ENCODE measurements around the gene SIDT2.

Gene SIDT2

DNA sequence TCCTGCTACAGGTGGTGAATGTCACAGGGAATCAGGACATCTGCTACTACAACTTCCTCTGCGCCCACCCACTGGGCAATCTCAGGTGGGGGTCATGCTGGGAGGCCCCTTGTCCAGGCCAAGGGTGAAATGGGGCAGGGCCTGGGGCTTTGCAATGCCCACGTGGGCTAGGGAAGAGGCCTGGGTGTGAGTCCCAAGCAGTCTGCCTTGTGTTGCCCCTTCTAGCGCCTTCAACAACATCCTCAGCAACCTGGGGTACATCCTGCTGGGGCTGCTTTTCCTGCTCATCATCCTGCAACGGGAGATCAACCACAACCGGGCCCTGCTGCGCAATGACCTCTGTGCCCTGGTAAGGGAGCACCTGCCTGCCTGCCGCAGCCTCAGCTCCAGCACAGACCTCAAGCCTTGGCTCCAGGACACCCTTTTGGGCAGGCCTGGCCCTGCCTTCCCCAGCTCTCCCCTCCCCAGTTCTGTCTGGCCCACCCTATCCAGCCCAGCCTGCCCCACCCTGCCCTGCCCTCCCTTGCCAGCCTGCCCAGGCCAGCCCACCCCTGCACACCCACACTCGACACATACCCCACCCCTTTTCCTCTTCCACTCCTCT is 11.5 kb downstream of the SIDT2 start:
- no peak for DNase-seq

DNA sequence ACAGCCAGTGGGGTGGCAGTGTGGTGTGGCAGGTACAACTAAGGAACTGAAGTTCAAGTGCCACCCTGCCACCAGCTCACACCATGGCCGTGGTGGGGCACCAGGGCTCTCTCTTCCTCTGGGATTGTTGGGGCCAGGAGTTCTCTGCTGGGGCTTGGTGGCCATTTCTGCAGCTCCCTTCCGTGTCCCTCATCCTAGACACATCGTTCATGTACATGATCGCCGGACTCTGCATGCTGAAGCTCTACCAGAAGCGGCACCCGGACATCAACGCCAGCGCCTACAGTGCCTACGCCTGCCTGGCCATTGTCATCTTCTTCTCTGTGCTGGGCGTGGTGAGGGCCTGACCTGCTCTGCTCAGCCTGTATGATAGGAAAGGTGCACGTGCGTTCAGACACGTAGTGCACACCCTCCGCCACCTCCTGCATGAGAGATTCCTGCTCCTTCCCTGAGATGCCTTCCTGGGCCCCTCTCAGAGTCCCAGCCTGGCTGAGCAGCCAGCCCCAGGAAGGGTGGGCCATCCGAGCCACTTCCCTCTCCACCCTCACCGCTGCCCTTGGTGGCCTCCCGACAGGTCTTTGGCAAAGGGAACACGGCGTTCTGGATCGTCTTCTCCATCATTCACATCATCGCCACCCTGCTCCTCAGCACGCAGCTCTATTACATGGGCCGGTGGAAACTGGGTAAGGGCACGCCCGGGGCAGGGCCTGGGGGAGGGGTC is 13.3 kb downstream of the SIDT2 start:
- DNase-seq: no peak

- DNase-seq: no peak
These were observed 13.9 kb downstream of the SIDT2 start for GRCh38 chr11:117192401-117192875.

- no peak for DNase-seq
These were observed 14.8 kb downstream of the SIDT2 start for GRCh38 chr11:117193130-117194020.

DNA sequence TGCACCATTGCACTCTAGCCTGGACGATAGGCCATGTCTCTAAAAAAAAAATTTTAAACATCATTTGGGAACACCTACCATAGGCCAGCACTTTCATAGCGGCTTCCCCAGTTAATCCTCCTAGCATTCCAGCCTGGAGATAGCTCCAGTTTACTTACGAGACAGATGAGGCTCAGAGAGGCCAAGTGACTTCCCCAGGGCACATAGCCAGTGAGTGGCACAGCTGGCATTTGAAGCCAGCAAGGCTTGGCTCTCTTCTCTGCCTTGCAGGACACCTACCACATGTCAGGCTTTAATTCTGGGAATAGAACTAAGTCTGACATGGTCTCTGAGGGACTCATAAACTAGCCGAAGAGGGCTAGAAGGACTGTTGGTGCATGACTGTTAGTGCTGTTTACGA is 15.7 kb downstream of the SIDT2 start:
- no peak for DNase-seq

GRCh38 chr11:117195258-117195657 is 16.7 kb downstream of the SIDT2 start:
- DNase-seq: no peak

- DNase-seq: no peak
These were observed 17.2 kb downstream of the SIDT2 start for GRCh38 chr11:117195761-117196160.

DNA sequence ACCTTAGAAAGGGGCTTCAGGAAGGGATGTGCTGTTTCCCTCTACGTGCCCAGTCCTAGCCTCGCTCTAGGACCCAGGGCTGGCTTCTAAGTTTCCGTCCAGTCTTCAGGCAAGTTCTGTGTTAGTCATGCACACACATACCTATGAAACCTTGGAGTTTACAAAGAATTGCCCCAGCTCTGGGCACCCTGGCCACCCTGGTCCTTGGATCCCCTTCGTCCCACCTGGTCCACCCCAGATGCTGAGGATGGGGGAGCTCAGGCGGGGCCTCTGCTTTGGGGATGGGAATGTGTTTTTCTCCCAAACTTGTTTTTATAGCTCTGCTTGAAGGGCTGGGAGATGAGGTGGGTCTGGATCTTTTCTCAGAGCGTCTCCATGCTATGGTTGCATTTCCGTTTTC is 18.5 kb downstream of the SIDT2 start:
- DNase-seq: no peak

GRCh38 chr11:117197516-117198456 is 19.2 kb downstream of the SIDT2 start:
- no peak for DNase-seq

- no peak for DNase-seq
These were observed 20.1 kb downstream of the SIDT2 start for GRCh38 chr11:117198613-117199012.

DNA sequence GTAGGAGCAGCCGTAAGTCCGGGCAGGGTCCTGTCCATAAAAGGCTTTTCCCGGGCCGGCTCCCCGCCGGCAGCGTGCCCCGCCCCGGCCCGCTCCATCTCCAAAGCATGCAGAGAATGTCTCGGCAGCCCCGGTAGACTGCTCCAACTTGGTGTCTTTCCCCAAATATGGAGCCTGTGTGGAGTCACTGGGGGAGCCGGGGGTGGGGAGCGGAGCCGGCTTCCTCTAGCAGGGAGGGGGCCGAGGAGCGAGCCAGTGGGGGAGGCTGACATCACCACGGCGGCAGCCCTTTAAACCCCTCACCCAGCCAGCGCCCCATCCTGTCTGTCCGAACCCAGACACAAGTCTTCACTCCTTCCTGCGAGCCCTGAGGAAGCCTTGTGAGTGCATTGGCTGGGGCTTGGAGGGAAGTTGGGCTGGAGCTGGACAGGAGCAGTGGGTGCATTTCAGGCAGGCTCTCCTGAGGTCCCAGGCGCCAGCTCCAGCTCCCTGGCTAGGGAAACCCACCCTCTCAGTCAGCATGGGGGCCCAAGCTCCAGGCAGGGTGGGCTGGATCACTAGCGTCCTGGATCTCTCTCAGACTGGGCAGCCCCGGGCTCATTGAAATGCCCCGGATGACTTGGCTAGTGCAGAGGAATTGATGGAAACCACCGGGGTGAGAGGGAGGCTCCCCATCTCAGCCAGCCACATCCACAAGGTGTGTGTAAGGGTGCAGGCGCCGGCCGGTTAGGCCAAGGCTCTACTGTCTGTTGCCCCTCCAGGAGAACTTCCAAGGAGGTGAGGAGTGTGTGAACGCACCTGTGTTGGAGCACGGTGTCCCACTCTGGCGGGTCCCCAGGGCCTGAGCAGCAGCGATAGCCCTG is 20.7 kb downstream of the SIDT2 start, which contains the start of gene TAGLN:
Gene TAGLN, plus strand, starts transcription at position 318 of the 863 bp plus-strand sequence. CDS start 3,644 bp downstream, outside the sequence.
- DNase-seq: no peak

- no peak for DNase-seq
These were observed 21.6 kb downstream of the SIDT2 start for GRCh38 chr11:117199916-117200812.

DNA sequence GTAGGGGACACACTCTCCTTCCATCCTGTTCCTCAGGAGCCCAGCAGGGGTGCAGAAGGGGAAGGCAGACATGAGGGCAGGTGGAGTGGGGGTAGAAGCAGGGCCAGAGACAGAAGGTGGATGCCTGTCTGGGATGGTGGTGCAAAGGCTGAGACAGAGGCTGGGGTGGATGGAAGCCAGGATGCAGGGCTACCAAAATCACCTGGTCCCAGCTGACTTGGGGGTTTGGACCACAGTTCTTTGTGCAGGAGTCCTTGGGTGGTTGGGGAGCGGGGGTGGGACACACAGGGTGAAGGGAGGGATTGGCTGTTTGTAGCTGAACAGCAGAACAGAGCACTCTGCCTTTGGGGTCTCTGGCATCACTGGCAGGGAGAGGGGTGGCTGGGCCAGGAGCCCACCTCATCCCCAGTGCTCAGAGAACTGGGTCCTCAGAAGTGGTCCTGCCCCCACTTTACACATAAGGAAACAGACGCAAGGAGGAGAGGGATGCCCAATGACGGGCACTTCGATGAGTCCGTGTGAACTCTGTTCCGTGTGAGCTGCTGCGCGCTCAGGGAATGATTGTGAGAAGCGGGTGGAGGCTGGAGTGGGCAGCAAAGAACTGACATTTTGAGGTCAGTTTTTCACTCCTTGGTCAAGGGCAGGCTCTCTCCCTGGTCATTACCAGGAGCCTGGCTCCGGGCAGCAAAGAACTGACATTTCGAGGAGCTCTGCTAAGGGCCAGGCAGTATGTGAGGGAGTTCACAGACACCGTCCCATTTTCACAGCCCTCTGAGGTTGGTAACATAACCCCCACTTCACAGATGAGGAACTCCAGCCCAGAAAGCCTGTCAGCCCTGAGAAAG is 22.5 kb downstream of the SIDT2 start:
- no peak for DNase-seq

- DNase-seq: no peak
These were observed 23.2 kb downstream of the SIDT2 start for GRCh38 chr11:117201658-117202305.

GRCh38 chr11:117202386-117203068 is 24.0 kb downstream of the SIDT2 start:
- no peak for DNase-seq

DNA sequence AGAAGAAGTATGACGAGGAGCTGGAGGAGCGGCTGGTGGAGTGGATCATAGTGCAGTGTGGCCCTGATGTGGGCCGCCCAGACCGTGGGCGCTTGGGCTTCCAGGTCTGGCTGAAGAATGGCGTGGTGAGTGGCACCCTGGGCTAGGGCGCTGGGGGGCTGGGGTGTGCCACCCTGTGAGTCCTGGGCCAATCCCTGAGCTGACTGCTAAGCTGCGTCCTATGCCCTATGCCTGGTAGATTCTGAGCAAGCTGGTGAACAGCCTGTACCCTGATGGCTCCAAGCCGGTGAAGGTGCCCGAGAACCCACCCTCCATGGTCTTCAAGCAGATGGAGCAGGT is 24.5 kb downstream of the SIDT2 start:
- no peak for DNase-seq

DNA sequence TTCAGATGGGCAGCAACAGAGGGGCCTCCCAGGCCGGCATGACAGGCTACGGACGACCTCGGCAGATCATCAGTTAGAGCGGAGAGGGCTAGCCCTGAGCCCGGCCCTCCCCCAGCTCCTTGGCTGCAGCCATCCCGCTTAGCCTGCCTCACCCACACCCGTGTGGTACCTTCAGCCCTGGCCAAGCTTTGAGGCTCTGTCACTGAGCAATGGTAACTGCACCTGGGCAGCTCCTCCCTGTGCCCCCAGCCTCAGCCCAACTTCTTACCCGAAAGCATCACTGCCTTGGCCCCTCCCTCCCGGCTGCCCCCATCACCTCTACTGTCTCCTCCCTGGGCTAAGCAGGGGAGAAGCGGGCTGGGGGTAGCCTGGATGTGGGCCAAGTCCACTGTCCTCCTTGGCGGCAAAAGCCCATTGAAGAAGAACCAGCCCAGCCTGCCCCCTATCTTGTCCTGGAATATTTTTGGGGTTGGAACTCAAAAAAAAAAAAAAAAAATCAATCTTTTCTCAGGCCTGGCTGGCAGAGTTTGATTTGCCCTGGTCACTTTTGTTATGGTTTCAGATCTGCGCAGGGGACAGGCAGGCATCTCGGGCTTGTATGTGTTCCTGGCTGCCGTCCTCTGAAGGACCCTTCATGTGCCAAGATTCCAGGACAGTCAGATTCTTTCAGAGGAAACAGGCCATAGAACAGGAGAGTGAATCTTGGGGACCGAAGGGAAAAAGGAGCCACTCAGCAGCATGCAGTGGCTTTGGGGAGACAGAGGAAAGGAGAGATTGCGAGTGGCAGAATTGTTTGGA is 25.9 kb downstream of the SIDT2 start:
- DNase-seq: no peak
